Measurements from ENCODE around the gene SCAF8. TPM values are rescaled to one million over a fixed set of nuclear protein-coding genes. Genes with fewer than 3 reads are reported as not detected.

SCAF8 gene
- total RNA-seq, 1 donor from 2014 or later = 43.6 TPM

- DNase-seq (ENCODE audit: low spot score) = no peak
Measured at GRCh38 chr6:154829970-154830369, 96.8 kb downstream of the SCAF8 start.

- DNase-seq (ENCODE audit: low spot score) = no peak
Measured at GRCh38 chr6:154830771-154831170, 97.6 kb downstream of the SCAF8 start.

- DNase-seq (ENCODE audit: low spot score) = no peak
Measured at GRCh38 chr6:154835307-154835706, 102.1 kb downstream of the SCAF8 start.

- DNase-seq (ENCODE audit: low spot score) = no peak
Measured at GRCh38 chr6:154839546-154839945, 106.3 kb downstream of the SCAF8 start.

- DNase-seq (ENCODE audit: low spot score) = no peak
Measured at GRCh38 chr6:154840363-154840762, 107.1 kb downstream of the SCAF8 start.

- DNase-seq (ENCODE audit: low spot score) = no peak
Measured at GRCh38 chr6:154841109-154841508, 107.9 kb downstream of the SCAF8 start.

- no peak for DNase-seq (ENCODE audit: low spot score)
Measured at GRCh38 chr6:154842833-154843232, 109.6 kb downstream of the SCAF8 start.

GRCh38 chr6:154847318-154847717 is 114.1 kb downstream of the SCAF8 start:
- DNase-seq (ENCODE audit: low spot score) = no peak

- DNase-seq (ENCODE audit: low spot score) = no peak
Measured at GRCh38 chr6:154848580-154848979, 115.4 kb downstream of the SCAF8 start.

- DNase-seq (ENCODE audit: low spot score) = no peak
Measured at GRCh38 chr6:154849475-154849874, 116.3 kb downstream of the SCAF8 start.

GRCh38 chr6:154852687-154853086 is 119.5 kb downstream of the SCAF8 start:
- DNase-seq (ENCODE audit: low spot score) = no peak

- no peak for DNase-seq (ENCODE audit: low spot score)
Measured at GRCh38 chr6:154857529-154857928, 124.3 kb downstream of the SCAF8 start.

GRCh38 chr6:154861825-154862224 is 128.6 kb downstream of the SCAF8 start:
- DNase-seq (ENCODE audit: low spot score) = peak; percentile 42

GRCh38 chr6:154862536-154862935 is 129.3 kb downstream of the SCAF8 start:
- no peak for DNase-seq (ENCODE audit: low spot score)

- DNase-seq (ENCODE audit: low spot score) = no peak
Measured at GRCh38 chr6:154864066-154864430, 130.8 kb downstream of the SCAF8 start.

- DNase-seq (ENCODE audit: low spot score) = no peak
Measured at GRCh38 chr6:154865291-154865690, 132.1 kb downstream of the SCAF8 start.

- peak; percentile 64 for DNase-seq (ENCODE audit: low spot score)
Measured at GRCh38 chr6:154868143-154868594, 135.0 kb downstream of the SCAF8 start.

GRCh38 chr6:154872542-154873114 is 139.4 kb downstream of the SCAF8 start:
- DNase-seq (ENCODE audit: low spot score) = no peak

GRCh38 chr6:154873546-154873945 is 140.3 kb downstream of the SCAF8 start:
- no peak for DNase-seq (ENCODE audit: low spot score)

- no peak for DNase-seq (ENCODE audit: low spot score)
Measured at GRCh38 chr6:154874773-154875592, 141.8 kb downstream of the SCAF8 start.

GRCh38 chr6:154876486-154877280 is 143.5 kb downstream of the SCAF8 start:
- no peak for DNase-seq (ENCODE audit: low spot score)

GRCh38 chr6:154878871-154879491 is 145.8 kb downstream of the SCAF8 start:
- DNase-seq (ENCODE audit: low spot score) = no peak

Data from umbilical cord (tissue), 2 donors.